Fibroblast of gingiva (primary cell): ENCODE results near the gene SNX5.
A peak's percentile ranks its signal among the peaks of the same experiment; 100 is the strongest.

Source experiments
- DNase-seq: peaks from one replicate; pipeline ENCODE4 v3.0.0-alpha.2; 2011; ENCODE audit warnings: low read depth

SNX5 gene

DNA sequence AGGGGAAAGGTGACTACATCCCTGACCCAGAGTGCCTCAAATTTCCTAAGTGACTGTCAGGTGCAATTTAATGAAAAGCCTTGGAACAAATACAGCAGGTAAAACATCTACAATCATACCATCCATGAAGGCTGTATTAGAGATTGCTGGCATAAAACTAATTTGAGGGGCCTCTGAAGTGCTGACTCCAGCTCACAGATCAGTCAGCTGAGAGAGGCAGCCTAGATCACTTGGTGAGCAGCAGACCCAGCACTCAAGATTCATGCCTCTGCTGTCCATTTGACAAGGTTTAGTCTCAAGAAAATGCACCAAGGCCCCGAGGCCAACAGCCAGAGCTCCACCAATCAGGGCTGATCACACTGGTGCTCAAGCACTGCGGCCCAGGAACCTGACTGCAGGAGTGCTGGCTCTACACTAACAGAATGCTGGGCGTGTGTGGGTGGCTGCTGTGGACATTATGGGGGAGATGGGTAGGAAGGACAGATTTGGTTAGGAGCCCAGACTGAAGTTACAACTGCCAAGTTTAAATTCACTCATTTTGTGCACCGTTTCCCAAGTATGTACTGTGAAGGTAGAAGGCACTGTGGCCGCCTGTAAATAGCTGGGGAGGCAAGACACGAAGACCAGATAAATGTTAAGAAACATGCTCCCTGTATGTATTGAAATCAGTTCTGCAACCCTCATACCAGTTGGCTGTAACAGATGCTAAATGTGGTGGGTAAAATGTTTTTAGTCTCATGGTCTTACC lies 28.2 kb downstream of the SNX5 start:
- no peak for DNase-seq

DNA sequence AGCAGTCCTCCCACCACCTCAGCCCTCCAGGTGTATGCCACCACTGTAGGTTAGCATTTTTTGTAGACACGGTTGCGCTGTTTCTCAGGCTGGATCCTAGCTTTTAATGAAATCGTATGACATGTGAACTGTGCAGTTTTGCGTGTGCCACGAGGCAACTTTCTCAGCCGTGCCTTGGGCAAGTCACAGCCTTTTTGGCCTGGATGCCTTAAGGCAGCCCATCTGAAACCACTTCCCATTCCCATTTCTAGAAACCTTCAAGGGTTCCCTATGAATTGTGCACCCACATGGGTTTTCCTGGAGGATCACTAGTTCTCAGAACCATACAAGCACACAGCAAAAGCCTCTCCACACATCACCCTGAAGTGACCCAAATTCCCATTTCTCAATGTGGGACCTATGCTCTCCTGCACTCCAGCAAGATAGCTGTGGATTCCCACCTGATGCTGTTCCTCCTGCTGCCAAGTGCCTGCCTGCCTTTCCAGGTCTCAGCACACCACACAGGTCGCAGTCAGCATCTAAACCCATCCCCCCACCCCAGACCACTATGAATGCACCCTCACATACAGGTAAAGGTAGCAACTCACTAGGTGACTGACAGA lies 28.9 kb downstream of the SNX5 start:
- no peak for DNase-seq

DNA sequence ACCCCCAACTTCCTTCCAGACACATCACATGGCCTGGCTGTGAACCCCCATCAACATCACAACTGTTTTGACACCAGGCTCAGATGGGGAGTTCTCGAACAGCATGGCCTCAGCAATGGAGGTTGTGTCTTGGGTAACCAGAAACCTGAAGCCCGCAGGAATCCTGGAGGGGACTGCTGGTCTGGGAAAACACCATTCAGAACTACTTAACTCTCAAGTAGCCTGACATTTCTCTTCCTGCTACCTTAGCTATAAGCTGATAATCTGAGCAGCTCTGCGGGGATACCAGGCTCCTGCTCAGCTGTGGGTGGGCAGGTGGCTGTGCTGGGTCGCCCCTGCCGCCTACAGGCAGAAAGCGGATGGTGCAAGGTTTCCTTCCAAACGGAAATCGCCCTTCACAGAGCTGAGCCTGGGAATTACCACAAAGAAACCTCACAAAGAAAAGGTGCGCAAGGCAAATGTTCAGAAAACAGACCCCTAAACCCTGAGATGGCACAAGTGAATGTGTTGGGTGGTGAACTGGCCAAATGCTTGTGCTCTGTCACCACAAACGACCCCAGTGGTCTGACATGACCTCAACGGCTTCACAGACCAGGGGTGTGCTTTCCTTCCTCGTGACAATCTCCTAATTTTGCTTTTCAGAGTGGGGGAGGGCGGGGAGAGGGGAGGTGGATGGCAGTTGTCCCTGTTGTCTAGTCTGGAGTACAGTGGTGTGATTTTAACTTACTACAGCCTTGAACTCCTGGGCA lies 29.5 kb downstream of the SNX5 start:
- DNase-seq: peak; percentile 55

DNA sequence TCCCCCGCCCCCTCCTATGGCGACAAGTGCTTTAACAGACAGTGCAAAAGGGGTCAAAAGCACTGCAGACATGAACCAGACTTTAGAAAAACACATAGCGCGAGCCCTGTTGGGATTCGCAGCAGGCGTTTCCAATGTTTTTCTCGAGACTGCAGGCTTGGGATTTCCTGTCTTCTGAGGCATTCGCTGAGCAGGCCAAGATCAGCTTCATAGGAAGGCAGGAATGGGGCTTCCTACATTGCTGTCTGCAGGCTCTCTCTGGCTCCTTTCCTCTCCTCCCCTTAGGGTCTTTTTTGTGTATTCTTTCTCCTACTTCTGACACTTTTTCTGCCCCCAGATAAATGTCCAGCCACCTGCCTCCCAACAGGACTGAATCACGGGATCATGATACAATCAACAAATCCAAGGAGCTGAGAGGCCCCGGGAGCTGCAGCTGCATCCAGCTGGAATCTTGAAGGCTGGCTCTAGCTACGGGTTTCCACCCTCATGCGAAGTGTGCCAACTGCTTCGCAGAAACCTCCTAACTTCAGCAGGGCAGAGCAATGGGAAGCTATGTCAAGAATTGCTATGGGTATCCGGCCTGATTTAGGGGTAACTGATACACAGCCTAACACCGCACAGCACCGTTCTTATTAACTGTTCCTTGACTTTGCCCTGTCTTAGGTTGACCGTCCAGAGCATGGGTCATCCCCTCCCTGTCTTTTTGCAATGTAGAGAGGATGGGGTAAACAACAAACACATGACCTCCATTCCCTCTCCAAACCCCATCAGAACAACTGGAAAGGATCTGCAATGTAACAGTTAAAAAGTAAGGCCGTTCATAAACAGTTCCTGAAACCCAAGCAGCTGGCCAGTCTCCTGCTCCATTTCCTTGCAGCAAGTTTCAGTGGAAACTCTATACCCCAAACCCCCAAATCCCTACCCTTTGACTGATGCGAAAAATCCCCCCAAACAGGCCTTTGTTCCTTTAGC lies 31.5 kb downstream of the SNX5 start:
- peak; percentile 70 for DNase-seq

- peak; percentile 21 for DNase-seq
Measured at GRCh38 chr20:17936286-17936760, 32.3 kb downstream of the SNX5 start.

- DNase-seq: no peak
Measured at GRCh38 chr20:17935761-17936160, 32.8 kb downstream of the SNX5 start.

- no peak for DNase-seq
Measured at GRCh38 chr20:17935186-17935585, 33.4 kb downstream of the SNX5 start.

- peak; percentile 53 for DNase-seq
Measured at GRCh38 chr20:17934141-17934862, 34.3 kb downstream of the SNX5 start.

DNA sequence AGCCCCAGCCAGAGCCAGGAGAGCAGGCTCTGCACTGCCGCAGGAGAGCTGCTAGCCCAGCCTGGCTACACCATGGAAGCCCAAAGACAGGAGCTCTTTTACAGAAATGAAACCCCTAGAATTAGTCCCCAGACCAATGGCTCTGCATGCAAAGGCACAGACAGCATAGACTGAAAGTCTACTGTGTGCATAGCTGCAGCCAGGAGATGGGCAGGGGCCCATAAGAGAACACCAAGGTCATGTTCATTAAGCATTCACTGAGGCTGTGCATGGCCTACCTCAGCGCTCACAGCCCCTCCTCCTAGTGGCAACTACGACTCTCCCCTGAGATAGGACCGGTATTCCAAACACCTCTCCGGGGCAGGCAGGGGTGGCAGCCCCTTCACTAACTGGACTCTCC lies 34.9 kb downstream of the SNX5 start:
- no peak for DNase-seq

DNA sequence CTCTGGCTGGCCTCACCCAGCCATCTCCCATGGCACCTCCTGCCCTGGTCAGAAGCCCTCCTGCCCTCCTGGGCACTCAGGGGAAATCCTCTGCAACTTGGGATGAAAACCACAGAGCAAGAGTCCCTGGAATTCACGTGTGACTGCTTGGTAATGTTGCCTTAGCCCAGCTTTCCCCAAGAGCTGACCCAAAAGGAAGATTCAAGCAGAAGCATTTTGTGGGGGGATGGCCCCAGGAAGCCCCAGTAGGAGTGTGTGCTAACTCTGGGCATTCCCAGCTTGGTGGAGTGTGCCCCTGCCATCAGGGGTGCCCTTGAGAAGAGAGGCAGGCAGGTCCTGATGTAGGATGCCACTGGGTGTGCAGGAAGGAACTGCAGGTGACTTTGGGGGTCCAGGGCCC lies 35.5 kb downstream of the SNX5 start:
- no peak for DNase-seq

- DNase-seq: no peak
Measured at GRCh38 chr20:17932396-17932795, 36.2 kb downstream of the SNX5 start.

DNA sequence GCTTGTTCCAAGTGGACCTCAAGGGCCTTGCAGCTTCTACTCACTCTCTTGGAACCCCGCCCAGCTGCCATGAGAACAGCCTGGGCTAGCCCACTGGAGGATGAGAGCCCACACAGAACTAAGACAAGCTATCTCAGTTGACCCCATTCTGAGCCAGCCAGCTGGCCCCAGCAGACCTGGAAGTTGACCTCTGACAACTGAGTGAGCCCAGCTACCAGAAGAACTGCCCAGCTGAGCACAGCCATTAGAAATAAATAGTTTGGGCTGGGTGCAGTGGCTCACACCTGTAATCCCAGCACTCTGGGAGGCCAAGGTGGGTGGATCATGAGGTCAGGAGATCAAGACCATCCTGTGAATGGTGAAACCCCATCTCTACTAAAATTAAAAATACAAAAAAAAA lies 37.1 kb downstream of the SNX5 start:
- no peak for DNase-seq

- no peak for DNase-seq
Measured at GRCh38 chr20:17928633-17929311, 39.8 kb downstream of the SNX5 start.

DNA sequence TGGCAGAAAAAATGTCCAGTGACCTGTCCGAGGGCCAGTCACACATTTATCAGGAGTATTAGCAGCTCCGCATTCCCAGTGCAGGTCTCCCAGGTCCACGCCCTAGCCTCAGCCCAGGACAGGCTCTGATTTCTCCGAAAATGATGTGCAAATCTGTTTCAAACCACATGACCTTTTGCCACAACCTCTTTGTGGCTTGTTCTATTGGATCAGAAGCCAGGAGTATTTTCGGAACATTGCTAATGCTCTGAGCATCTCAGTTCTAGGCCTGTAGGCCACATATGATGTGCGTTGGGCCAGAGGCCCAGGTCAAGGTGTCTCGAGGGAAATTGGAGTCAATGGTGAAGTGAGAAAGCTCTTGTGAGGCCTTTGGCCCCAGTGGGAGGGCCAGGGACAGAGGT lies 40.4 kb downstream of the SNX5 start:
- DNase-seq: no peak

DNA sequence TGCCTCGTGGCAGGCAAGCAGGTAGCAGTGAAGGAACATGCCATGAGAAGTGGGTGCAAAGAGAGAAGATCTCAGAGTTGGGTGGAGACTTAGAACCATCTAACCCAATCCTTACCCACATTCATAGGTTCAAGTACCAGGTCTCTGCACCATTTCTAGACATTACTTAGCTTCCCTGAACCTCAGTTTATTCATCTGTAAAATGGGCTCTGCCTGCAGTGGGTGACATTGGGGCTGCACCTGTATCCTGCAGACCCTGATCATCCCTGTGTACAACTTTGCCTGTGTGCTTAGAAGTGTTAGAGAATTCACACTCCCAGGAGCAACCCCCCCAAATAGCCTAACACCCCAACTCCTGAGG lies 42.7 kb downstream of the SNX5 start:
- DNase-seq: no peak

GRCh38 chr20:17925141-17925939 lies 43.3 kb downstream of the SNX5 start:
- no peak for DNase-seq

- DNase-seq: no peak
Measured at GRCh38 chr20:17921774-17922173, 46.8 kb downstream of the SNX5 start.

DNA sequence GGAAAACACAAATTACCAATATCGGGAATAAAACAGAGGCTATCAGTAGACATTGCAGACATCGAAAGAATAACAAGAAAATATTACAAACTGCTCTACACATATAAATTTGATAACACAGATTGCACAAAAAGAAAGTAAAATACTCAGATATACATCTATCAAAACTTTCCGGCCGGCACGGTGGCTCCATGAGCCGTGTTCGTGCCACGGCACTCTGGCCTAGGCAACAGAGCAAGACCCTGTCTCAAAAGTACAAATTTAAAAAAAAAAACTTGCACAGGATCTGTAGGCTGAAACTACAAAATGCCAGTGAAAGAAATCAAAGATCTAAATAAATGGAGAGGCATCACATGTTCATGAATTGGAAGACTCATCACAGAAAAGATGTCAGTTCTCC lies 49.4 kb downstream of the SNX5 start:
- DNase-seq: no peak

- no peak for DNase-seq
Measured at GRCh38 chr20:17917832-17918618, 50.6 kb downstream of the SNX5 start.
